ENCODE measurements around the gene FBLN7. TPM values are rescaled to one million over a fixed set of nuclear protein-coding genes. Genes with fewer than 3 reads are reported as not detected.

FBLN7 gene
- total RNA-seq, 1 donor from 2014 or later, result not detected

GRCh38 chr2:112121682-112122254 is 16.4 kb upstream of the FBLN7 start:
- H3K4me1 Mint-ChIP-seq (ENCODE audit: low read depth, unreplicated experiment), result no peaks in the 10 kb centered on the region
- H3K79me2 ChIP-seq (ENCODE audit: insufficient read depth, low read length), result no peaks in the 10 kb centered on the region
- H3K4me2 ChIP-seq (ENCODE audit: low read length), result no peak overlapping the region
- H3K27ac ChIP-seq (ENCODE audit: low read depth, low read length), result no peak overlapping the region
- no peak overlapping the region for H3K9ac ChIP-seq (ENCODE audit: low read length)
- DNase-seq (ENCODE audit: low read depth) (peak; percentile 16), FAIRE-seq (peak; percentile 80)
- H3K27me3 ChIP-seq (ENCODE audit: insufficient read depth, low read length), result no peaks in the 10 kb centered on the region
- H3K4me1 ChIP-seq (ENCODE audit: insufficient read depth, low read length), result no peaks in the 10 kb centered on the region
- no peak overlapping the region for H2AFZ ChIP-seq (ENCODE audit: low read depth, low read length)
- no peak overlapping the region for H3K27ac Mint-ChIP-seq (ENCODE audit: unreplicated experiment)
- no peak overlapping the region for H3K4me3 Mint-ChIP-seq (ENCODE audit: unreplicated experiment)
- H3K36me3 ChIP-seq (ENCODE audit: insufficient read depth, low read length), result peaks cover 8% of the 10 kb centered on the region
- H4K20me1 ChIP-seq (ENCODE audit: insufficient read depth, low read length), result peaks cover 11% of the 10 kb centered on the region
- H3K36me3 Mint-ChIP-seq (ENCODE audit: low read depth, unreplicated experiment), result peaks cover 23% of the 10 kb centered on the region
- no peaks in the 10 kb centered on the region for H3K9me3 ChIP-seq (ENCODE audit: insufficient read depth, low read depth, low read length)
- H3K4me3 ChIP-seq (ENCODE audit: insufficient read depth, low read depth, low read length), result no peak overlapping the region
- H3K27me3 Mint-ChIP-seq (ENCODE audit: low read depth, unreplicated experiment), result no peaks in the 10 kb centered on the region
- H3K9me3 Mint-ChIP-seq (ENCODE audit: unreplicated experiment), result peaks cover 5% of the 10 kb centered on the region
- TF ChIP-seq EZH2 (IDR thresholded peaks at IDR 0.05; ENCODE audit: insufficient read depth, low read length) (no peak), CTCF (IDR thresholded peaks at IDR 0.05; ENCODE audit: insufficient read depth, low read depth, low read length) (peak; percentile 67)

GRCh38 chr2:112129060-112129459 is 9.1 kb upstream of the FBLN7 start:
- FAIRE-seq, result no peak
- no peak for TF ChIP-seq CTCF (IDR thresholded peaks at IDR 0.05; ENCODE audit: insufficient read depth, low read depth, low read length)
- TF ChIP-seq EZH2 (IDR thresholded peaks at IDR 0.05; ENCODE audit: insufficient read depth, low read length), result no peak

GRCh38 chr2:112133344-112133743 is 4.8 kb upstream of the FBLN7 start:
- Mint-ChIP-seq H3K27ac (ENCODE audit: unreplicated experiment) (no peak overlapping the region), H3K27me3 (ENCODE audit: low read depth, unreplicated experiment) (peaks cover 22% of the 10 kb centered on the region), H3K36me3 (ENCODE audit: low read depth, unreplicated experiment) (peaks cover under 1% of the 10 kb centered on the region), H3K4me1 (ENCODE audit: low read depth, unreplicated experiment) (no peaks in the 10 kb centered on the region), H3K9me3 (ENCODE audit: unreplicated experiment) (peaks cover 9% of the 10 kb centered on the region), H3K4me3 (ENCODE audit: unreplicated experiment) (no peak overlapping the region)
- Histone ChIP-seq H3K27me3 (ENCODE audit: insufficient read depth, low read length) (peaks cover 6% of the 10 kb centered on the region), H3K4me2 (ENCODE audit: low read length) (no peak overlapping the region), H4K20me1 (ENCODE audit: insufficient read depth, low read length) (no peaks in the 10 kb centered on the region), H2AFZ (ENCODE audit: low read depth, low read length) (no peak overlapping the region), H3K4me3 (ENCODE audit: insufficient read depth, low read depth, low read length) (no peak overlapping the region), H3K79me2 (ENCODE audit: insufficient read depth, low read length) (no peaks in the 10 kb centered on the region), H3K9ac (ENCODE audit: low read length) (no peak overlapping the region), H3K27ac (ENCODE audit: low read depth, low read length) (no peak overlapping the region), H3K9me3 (ENCODE audit: insufficient read depth, low read depth, low read length) (no peaks in the 10 kb centered on the region), H3K36me3 (ENCODE audit: insufficient read depth, low read length) (no peaks in the 10 kb centered on the region), H3K4me1 (ENCODE audit: insufficient read depth, low read length) (peaks cover 7% of the 10 kb centered on the region)
- DNase-seq (ENCODE audit: low read depth) (no peak), FAIRE-seq (no peak)
- TF ChIP-seq CTCF (IDR thresholded peaks at IDR 0.05; ENCODE audit: insufficient read depth, low read depth, low read length) (no peak), EZH2 (IDR thresholded peaks at IDR 0.05; ENCODE audit: insufficient read depth, low read length) (no peak)

More at GRCh38 chr2:112129060-112129459, 9.1 kb upstream of the FBLN7 start:
- H3K79me2 ChIP-seq (ENCODE audit: insufficient read depth, low read length), result no peaks in the 10 kb centered on the region
- H2AFZ ChIP-seq (ENCODE audit: low read depth, low read length), result no peak overlapping the region
- no peaks in the 10 kb centered on the region for H3K36me3 ChIP-seq (ENCODE audit: insufficient read depth, low read length)
- H3K27ac ChIP-seq (ENCODE audit: low read depth, low read length), result no peak overlapping the region
- Mint-ChIP-seq H3K27me3 (ENCODE audit: low read depth, unreplicated experiment) (no peaks in the 10 kb centered on the region), H3K27ac (ENCODE audit: unreplicated experiment) (no peak overlapping the region), H3K9me3 (ENCODE audit: unreplicated experiment) (peaks cover 14% of the 10 kb centered on the region), H3K36me3 (ENCODE audit: low read depth, unreplicated experiment) (peaks cover 11% of the 10 kb centered on the region), H3K4me1 (ENCODE audit: low read depth, unreplicated experiment) (no peaks in the 10 kb centered on the region), H3K4me3 (ENCODE audit: unreplicated experiment) (no peak overlapping the region)
- H3K9me3 ChIP-seq (ENCODE audit: insufficient read depth, low read depth, low read length), result no peaks in the 10 kb centered on the region
- H3K4me3 ChIP-seq (ENCODE audit: insufficient read depth, low read depth, low read length), result no peak overlapping the region
- H3K4me2 ChIP-seq (ENCODE audit: low read length), result no peak overlapping the region
- no peak overlapping the region for H3K9ac ChIP-seq (ENCODE audit: low read length)
- no peaks in the 10 kb centered on the region for H3K4me1 ChIP-seq (ENCODE audit: insufficient read depth, low read length)
- H3K27me3 ChIP-seq (ENCODE audit: insufficient read depth, low read length), result no peaks in the 10 kb centered on the region
- DNase-seq (ENCODE audit: low read depth), result no peak
- H4K20me1 ChIP-seq (ENCODE audit: insufficient read depth, low read length), result no peaks in the 10 kb centered on the region

All from astrocyte (in vitro differentiated cells and primary cell).